ENCODE measurements around the gene PLA2G3.

- TF ChIP-seq CTCF (IDR thresholded peaks at IDR 0.05; ENCODE audit: insufficient read depth, low read length, poor library complexity, severe bottlenecking): no peak
- no peak for TF ChIP-seq EZH2phosphoT487 (conservative IDR thresholded peaks at IDR 0.05; ENCODE audit: low read length)
These were observed 53.5 kb downstream of the PLA2G3 start for GRCh38 chr22:31086703-31087330.
